ENCODE data around the gene RHOD.

Gene RHOD

DNA sequence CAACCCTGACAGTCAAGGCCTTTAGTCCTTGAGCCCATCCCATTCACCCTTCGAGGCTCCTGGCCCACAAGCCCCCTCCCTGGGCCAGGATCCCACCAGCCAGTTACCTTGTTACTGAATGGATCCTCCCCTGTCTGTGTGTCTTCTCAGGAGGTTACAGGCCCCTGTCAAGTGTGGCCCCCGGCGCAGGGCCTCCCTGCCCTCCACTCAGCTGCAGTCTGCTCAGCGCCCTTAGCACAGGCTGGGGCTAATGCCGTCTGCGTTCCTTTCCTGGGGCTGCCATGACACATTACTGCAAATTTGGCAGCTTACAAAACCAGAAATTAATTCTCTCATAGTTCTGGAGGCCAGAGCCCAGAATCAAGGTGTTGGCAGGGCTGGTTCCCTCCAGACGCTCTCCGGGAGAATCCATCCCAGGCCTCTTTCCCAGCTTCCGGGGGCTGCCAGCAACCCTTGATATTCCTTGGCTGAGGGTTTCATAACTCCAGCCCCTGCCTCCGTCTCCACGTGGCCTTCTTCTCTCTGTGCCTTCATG, 43.1 kb upstream of the RHOD start:
- H3K79me1 ChIP-seq (ENCODE audit: low read depth, low read length) = no peaks in the 10 kb centered on the region
- no peak overlapping the region for H3K9ac ChIP-seq (ENCODE audit: low read depth, low read length, poor library complexity)
- H2BK12ac ChIP-seq (ENCODE audit: low read length) = no peak overlapping the region
- H3K18ac ChIP-seq (ENCODE audit: low read length) = no peak overlapping the region
- no peak overlapping the region for H2BK15ac ChIP-seq (ENCODE audit: low read length)
- no peak overlapping the region for H3K4ac ChIP-seq (ENCODE audit: low read length)
- H3K14ac ChIP-seq (ENCODE audit: low read length) = no peak overlapping the region
- H3K36me3 ChIP-seq (replicated peaks in 1 of 2; ENCODE audit: control insufficient read depth in 2 of 2, insufficient read depth in 2 of 2, low read length in 2 of 2) = no peaks in the 10 kb centered on the region
- H2AK5ac ChIP-seq (ENCODE audit: low read depth, low read length) = no peak overlapping the region
- H2AFZ ChIP-seq (ENCODE audit: low read length) = no peak overlapping the region
- WGBS, 2 donors (ENCODE audit: extremely low coverage in 2 of 2, insufficient read length in 2 of 2, insufficient replicate concordance in 1 of 2) = no CpG with 5 or more reads among the region's 11 CpGs
- no peak overlapping the region for H3K23ac ChIP-seq (ENCODE audit: low read depth, low read length, poor library complexity)
- H2BK120ac ChIP-seq (ENCODE audit: low read depth, low read length) = no peak overlapping the region
- no peaks in the 10 kb centered on the region for H3K9me3 ChIP-seq (replicated peaks in 1 of 2; ENCODE audit: control insufficient read depth in 2 of 2, insufficient read depth in 1 of 2, low read depth in 1 of 2, low read length in 2 of 2)
- H3K4me2 ChIP-seq (ENCODE audit: insufficient read depth, low read length, poor library complexity, severe bottlenecking) = no peak overlapping the region
- no peak overlapping the region for H3K27ac ChIP-seq (replicated peaks; ENCODE audit: low read length)
- no peak overlapping the region for H4K8ac ChIP-seq (ENCODE audit: low read depth, low read length)
- peak overlapping the region; percentile 42 for H2BK5ac ChIP-seq (ENCODE audit: low read length)
- peaks cover 3 to 5% of the 10 kb centered on the region in 2 donors for H3K4me1 ChIP-seq (ENCODE audit: control insufficient read depth in 2 of 2, insufficient read depth in 1 of 2, low read depth in 1 of 2, low read length in 2 of 2)
- no peak for DNase-seq (ENCODE audit: low spot score)
- no peak overlapping the region for H4K91ac ChIP-seq (ENCODE audit: low read depth, low read length, poor library complexity)
- H3K4me3 ChIP-seq (ENCODE audit: low read length in 2 of 2) = no peak overlapping the region
- no peaks in the 10 kb centered on the region for H3K27me3 ChIP-seq (ENCODE audit: control insufficient read depth in 3 of 3, insufficient read depth in 3 of 3, low read depth in 1 of 3, low read length in 3 of 3)

DNA sequence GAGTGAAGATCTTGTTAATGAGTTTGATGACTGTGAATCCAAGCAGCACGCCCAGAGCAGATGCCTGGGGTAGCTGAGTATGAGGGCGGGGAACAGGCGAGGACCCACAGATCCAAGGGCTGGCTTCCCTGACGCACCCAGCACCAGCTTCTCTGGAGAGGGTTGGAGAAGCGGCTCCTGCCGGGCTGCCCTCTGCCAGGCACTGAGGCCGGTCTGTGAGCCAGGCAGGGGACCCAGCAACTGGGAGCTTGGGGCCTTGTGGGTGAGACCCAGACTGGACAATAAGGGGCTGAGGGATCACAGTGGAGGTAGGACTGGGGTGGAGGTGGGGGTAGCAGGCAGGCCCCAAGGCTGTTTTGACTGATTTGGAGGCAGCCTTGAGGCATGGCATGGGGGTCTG, 42.3 kb upstream of the RHOD start:
- H2BK5ac ChIP-seq (ENCODE audit: low read length) = peak overlapping the region; percentile 8
- no peak overlapping the region for H3K4me2 ChIP-seq (ENCODE audit: insufficient read depth, low read length, poor library complexity, severe bottlenecking)
- no peak overlapping the region for H3K14ac ChIP-seq (ENCODE audit: low read length)
- peaks cover 3 to 5% of the 10 kb centered on the region in 2 donors for H3K4me1 ChIP-seq (ENCODE audit: control insufficient read depth in 2 of 2, insufficient read depth in 1 of 2, low read depth in 1 of 2, low read length in 2 of 2)
- peak overlapping the region; percentile 51 for H2AK5ac ChIP-seq (ENCODE audit: low read depth, low read length)
- no peak overlapping the region for H3K9ac ChIP-seq (ENCODE audit: low read depth, low read length, poor library complexity)
- no peak overlapping the region for H4K91ac ChIP-seq (ENCODE audit: low read depth, low read length, poor library complexity)
- WGBS, 2 donors (ENCODE audit: extremely low coverage in 2 of 2, insufficient read length in 2 of 2, insufficient replicate concordance in 1 of 2) = no CpG with 5 or more reads among the region's 7 CpGs
- H3K79me1 ChIP-seq (ENCODE audit: low read depth, low read length) = no peaks in the 10 kb centered on the region
- H3K36me3 ChIP-seq (replicated peaks in 1 of 2; ENCODE audit: control insufficient read depth in 2 of 2, insufficient read depth in 2 of 2, low read length in 2 of 2) = no peaks in the 10 kb centered on the region
- no peak overlapping the region for H3K27ac ChIP-seq (replicated peaks; ENCODE audit: low read length)
- H3K4ac ChIP-seq (ENCODE audit: low read length) = no peak overlapping the region
- H2BK15ac ChIP-seq (ENCODE audit: low read length) = no peak overlapping the region
- no peak overlapping the region for H4K8ac ChIP-seq (ENCODE audit: low read depth, low read length)
- H2BK12ac ChIP-seq (ENCODE audit: low read length) = no peak overlapping the region
- H3K27me3 ChIP-seq (ENCODE audit: control insufficient read depth in 3 of 3, insufficient read depth in 3 of 3, low read depth in 1 of 3, low read length in 3 of 3) = no peaks in the 10 kb centered on the region
- peak overlapping the region; percentile 33 for H3K18ac ChIP-seq (ENCODE audit: low read length)
- no peak overlapping the region for H2AFZ ChIP-seq (ENCODE audit: low read length)
- no peak overlapping the region for H2BK120ac ChIP-seq (ENCODE audit: low read depth, low read length)
- H3K4me3 ChIP-seq (ENCODE audit: low read length in 2 of 2) = no peak overlapping the region
- no peaks in the 10 kb centered on the region for H3K9me3 ChIP-seq (replicated peaks in 1 of 2; ENCODE audit: control insufficient read depth in 2 of 2, insufficient read depth in 1 of 2, low read depth in 1 of 2, low read length in 2 of 2)
- no peak overlapping the region for H3K23ac ChIP-seq (ENCODE audit: low read depth, low read length, poor library complexity)
- no peak for DNase-seq (ENCODE audit: low spot score)

DNA sequence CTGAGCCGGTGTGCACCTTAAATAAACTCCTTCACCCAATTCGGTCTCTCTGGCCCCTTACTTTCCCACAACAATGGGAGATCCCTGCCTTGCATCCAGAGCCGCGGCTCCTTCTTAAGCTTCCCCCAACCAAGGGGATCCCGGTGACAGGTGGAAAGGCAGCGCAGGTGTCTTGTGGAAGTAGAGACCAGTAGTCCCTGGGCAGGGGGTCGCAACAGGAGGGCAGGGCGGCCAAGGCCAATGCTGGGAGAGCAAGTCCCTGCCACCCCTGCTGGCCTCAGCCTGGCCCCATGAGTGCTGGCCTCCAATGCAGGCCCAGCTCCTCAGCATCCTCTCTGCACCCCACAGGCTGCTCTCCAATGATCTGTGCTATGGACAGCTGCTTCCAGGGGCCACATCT, 41.6 kb upstream of the RHOD start:
- H3K27me3 ChIP-seq (ENCODE audit: control insufficient read depth in 3 of 3, insufficient read depth in 3 of 3, low read depth in 1 of 3, low read length in 3 of 3) = peaks cover 0 to 2% (median 0%) of the 10 kb centered on the region in 3 experiments
- no peaks in the 10 kb centered on the region for H3K36me3 ChIP-seq (replicated peaks in 1 of 2; ENCODE audit: control insufficient read depth in 2 of 2, insufficient read depth in 2 of 2, low read length in 2 of 2)
- H3K79me1 ChIP-seq (ENCODE audit: low read depth, low read length) = no peaks in the 10 kb centered on the region
- H2BK15ac ChIP-seq (ENCODE audit: low read length) = no peak overlapping the region
- H2AFZ ChIP-seq (ENCODE audit: low read length) = peak overlapping the region; percentile 39
- WGBS, 2 donors (ENCODE audit: extremely low coverage in 2 of 2, insufficient read length in 2 of 2, insufficient replicate concordance in 1 of 2) = no CpG with 5 or more reads among the region's 8 CpGs
- no peak for DNase-seq (ENCODE audit: low spot score)
- no peak overlapping the region for H3K4me2 ChIP-seq (ENCODE audit: insufficient read depth, low read length, poor library complexity, severe bottlenecking)
- H3K14ac ChIP-seq (ENCODE audit: low read length) = peak overlapping the region; percentile 67
- H3K4me1 ChIP-seq (ENCODE audit: control insufficient read depth in 2 of 2, insufficient read depth in 1 of 2, low read depth in 1 of 2, low read length in 2 of 2) = peaks cover 3 to 5% of the 10 kb centered on the region in 2 donors
- peak overlapping the region in 1 of 2 donors; percentile 25 for H3K4me3 ChIP-seq (ENCODE audit: low read length in 2 of 2)
- no peaks in the 10 kb centered on the region for H3K9me3 ChIP-seq (replicated peaks in 1 of 2; ENCODE audit: control insufficient read depth in 2 of 2, insufficient read depth in 1 of 2, low read depth in 1 of 2, low read length in 2 of 2)
- no peak overlapping the region for H3K9ac ChIP-seq (ENCODE audit: low read depth, low read length, poor library complexity)
- peak overlapping the region; percentile 93 for H3K4ac ChIP-seq (ENCODE audit: low read length)
- H3K23ac ChIP-seq (ENCODE audit: low read depth, low read length, poor library complexity) = no peak overlapping the region
- no peak overlapping the region for H4K8ac ChIP-seq (ENCODE audit: low read depth, low read length)
- peak overlapping the region; percentile 86 for H2AK5ac ChIP-seq (ENCODE audit: low read depth, low read length)
- H2BK5ac ChIP-seq (ENCODE audit: low read length) = peak overlapping the region; percentile 8
- no peak overlapping the region for H2BK120ac ChIP-seq (ENCODE audit: low read depth, low read length)
- H3K18ac ChIP-seq (ENCODE audit: low read length) = peak overlapping the region; percentile 77
- H3K27ac ChIP-seq (replicated peaks; ENCODE audit: low read length) = no peak overlapping the region
- no peak overlapping the region for H4K91ac ChIP-seq (ENCODE audit: low read depth, low read length, poor library complexity)
- H2BK12ac ChIP-seq (ENCODE audit: low read length) = no peak overlapping the region

DNA sequence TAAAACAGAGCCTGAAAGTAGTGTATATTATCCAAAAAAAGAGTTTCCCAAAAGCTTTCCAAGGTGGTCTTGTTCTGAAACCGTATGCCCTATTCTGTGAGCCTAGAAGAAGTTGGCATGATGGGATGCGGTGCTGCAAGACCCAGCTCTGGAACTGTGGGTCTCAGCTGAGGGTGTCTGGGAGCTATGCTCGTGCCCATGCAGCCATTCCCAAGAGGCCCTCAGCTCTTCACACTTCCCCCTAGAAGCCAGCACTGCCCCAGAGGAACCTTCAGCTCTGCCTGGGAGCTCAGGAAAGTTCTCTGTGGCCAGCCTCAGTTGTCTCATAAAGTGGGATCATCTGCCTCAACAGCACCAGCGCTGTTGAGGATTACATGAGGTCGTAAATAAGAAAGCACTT, 40.1 kb upstream of the RHOD start:
- Histone ChIP-seq H2BK12ac (ENCODE audit: low read length) (no peak overlapping the region), H4K8ac (ENCODE audit: low read depth, low read length) (no peak overlapping the region), H3K9me3 (replicated peaks in 1 of 2; ENCODE audit: control insufficient read depth in 2 of 2, insufficient read depth in 1 of 2, low read depth in 1 of 2, low read length in 2 of 2) (no peaks in the 10 kb centered on the region), H2BK15ac (ENCODE audit: low read length) (no peak overlapping the region), H3K79me1 (ENCODE audit: low read depth, low read length) (no peaks in the 10 kb centered on the region), H3K4me2 (ENCODE audit: insufficient read depth, low read length, poor library complexity, severe bottlenecking) (no peak overlapping the region), H3K27me3 (ENCODE audit: control insufficient read depth in 3 of 3, insufficient read depth in 3 of 3, low read depth in 1 of 3, low read length in 3 of 3) (peaks cover 0 to 14% (median 0%) of the 10 kb centered on the region in 3 experiments), H3K36me3 (replicated peaks in 1 of 2; ENCODE audit: control insufficient read depth in 2 of 2, insufficient read depth in 2 of 2, low read length in 2 of 2) (no peaks in the 10 kb centered on the region), H2BK120ac (ENCODE audit: low read depth, low read length) (no peak overlapping the region), H3K9ac (ENCODE audit: low read depth, low read length, poor library complexity) (no peak overlapping the region), H3K27ac (replicated peaks; ENCODE audit: low read length) (no peak overlapping the region), H3K4me1 (ENCODE audit: control insufficient read depth in 2 of 2, insufficient read depth in 1 of 2, low read depth in 1 of 2, low read length in 2 of 2) (peaks cover 3 to 5% of the 10 kb centered on the region in 2 donors), H3K23ac (ENCODE audit: low read depth, low read length, poor library complexity) (no peak overlapping the region), H3K14ac (ENCODE audit: low read length) (no peak overlapping the region), H2AK5ac (ENCODE audit: low read depth, low read length) (no peak overlapping the region), H4K91ac (ENCODE audit: low read depth, low read length, poor library complexity) (no peak overlapping the region), H2BK5ac (ENCODE audit: low read length) (no peak overlapping the region), H3K4me3 (ENCODE audit: low read length in 2 of 2) (no peak overlapping the region), H2AFZ (ENCODE audit: low read length) (no peak overlapping the region), H3K18ac (ENCODE audit: low read length) (no peak overlapping the region), H3K4ac (ENCODE audit: low read length) (no peak overlapping the region)
- no peak for DNase-seq (ENCODE audit: low spot score)
- WGBS, 2 donors (ENCODE audit: extremely low coverage in 2 of 2, insufficient read length in 2 of 2, insufficient replicate concordance in 1 of 2) = no CpG with 5 or more reads among the region's 5 CpGs
